Measurements from ENCODE around the gene RP2. TPM values are rescaled to one million over a fixed set of nuclear protein-coding genes. Genes with fewer than 3 reads are reported as not detected.

Gene RP2
- total RNA-seq, 4 donors from 2014 or later = 7.2 to 10.6 (median 9.4) TPM

- WGBS = 89% methylated on average over 2 of the region's 2 CpGs
- H3K27me3 ChIP-seq = no peaks in the 10 kb centered on the region
- H3K27ac ChIP-seq (replicated peaks in 1 of 4) = no peak overlapping the region
- H3K36me3 ChIP-seq = peaks cover 0 to 3% (median 0%) of the 10 kb centered on the region in 4 donors
- intact Hi-C loops (cut with DNase I) = no loop called here
- no peak overlapping the region for H3K4me3 ChIP-seq
- DNase-seq (ENCODE audit: extremely low spot score) = no peak
- H3K4me1 ChIP-seq = no peaks in the 10 kb centered on the region
- TF ChIP-seq, protein P1, sequence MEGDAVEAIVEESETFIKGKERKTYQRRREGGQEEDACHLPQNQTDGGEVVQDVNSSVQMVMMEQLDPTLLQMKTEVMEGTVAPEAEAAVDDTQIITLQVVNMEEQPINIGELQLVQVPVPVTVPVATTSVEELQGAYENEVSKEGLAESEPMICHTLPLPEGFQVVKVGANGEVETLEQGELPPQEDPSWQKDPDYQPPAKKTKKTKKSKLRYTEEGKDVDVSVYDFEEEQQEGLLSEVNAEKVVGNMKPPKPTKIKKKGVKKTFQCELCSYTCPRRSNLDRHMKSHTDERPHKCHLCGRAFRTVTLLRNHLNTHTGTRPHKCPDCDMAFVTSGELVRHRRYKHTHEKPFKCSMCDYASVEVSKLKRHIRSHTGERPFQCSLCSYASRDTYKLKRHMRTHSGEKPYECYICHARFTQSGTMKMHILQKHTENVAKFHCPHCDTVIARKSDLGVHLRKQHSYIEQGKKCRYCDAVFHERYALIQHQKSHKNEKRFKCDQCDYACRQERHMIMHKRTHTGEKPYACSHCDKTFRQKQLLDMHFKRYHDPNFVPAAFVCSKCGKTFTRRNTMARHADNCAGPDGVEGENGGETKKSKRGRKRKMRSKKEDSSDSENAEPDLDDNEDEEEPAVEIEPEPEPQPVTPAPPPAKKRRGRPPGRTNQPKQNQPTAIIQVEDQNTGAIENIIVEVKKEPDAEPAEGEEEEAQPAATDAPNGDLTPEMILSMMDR (IDR thresholded peaks at IDR 0.05) = no peak
- TF ChIP-seq POLR2AphosphoS5 (IDR thresholded peaks at IDR 0.05) (no peak), EP300 (IDR thresholded peaks at IDR 0.05) (no peak), POLR2A (IDR thresholded peaks at IDR 0.05; ENCODE audit: low read depth) (no peak)
- H3K9me3 ChIP-seq = peaks cover 0 to 10% (median 0%) of the 10 kb centered on the region in 4 donors
Observed at GRCh38 chrX:46864606-46865005, 27.8 kb downstream of the RP2 start.

DNA sequence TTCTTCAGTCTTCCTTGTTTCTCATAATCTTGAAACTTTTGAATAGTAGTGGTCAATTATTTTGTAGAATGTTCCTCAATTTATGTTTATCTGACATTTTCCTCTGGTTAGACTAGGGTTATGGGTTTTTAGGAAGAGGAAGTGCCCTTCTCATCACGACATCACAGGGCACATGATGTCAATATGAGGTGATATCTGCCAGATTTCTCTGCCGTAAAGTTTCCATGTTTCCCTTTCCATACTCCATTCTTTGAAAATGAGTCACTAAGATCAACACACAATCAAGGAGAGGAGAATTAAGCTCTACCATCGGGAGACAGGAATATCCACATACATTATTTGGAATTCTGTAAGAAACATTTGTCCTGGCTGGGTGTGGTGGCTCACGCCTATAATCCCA, 28.4 kb downstream of the RP2 start:
- DNase-seq (ENCODE audit: extremely low spot score) = no peak
- WGBS = 58% methylated on average over 4 of the region's 4 CpGs

DNA sequence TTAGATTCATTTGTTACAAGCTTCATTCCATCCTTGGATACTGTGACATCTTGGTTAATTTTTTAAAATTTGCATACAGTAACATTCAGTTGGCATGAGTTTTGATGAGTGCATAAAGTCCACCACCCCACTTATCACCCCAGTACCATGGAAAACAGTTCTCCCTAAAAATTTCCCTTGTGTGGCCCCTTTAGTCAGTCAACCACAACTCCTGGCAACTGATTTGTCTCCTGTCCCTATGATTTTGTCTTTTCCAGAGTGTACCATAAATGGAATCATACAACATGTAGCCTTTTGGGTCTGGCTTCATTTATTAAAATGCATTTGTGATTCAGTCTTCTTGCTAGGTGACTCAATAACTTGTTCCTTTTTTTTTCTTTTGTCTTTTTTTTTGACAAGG, 29.9 kb downstream of the RP2 start:
- TF ChIP-seq POLR2AphosphoS5 (IDR thresholded peaks at IDR 0.05) = no peak
- no peak for TF ChIP-seq POLR2A (IDR thresholded peaks at IDR 0.05; ENCODE audit: low read depth)
- TF ChIP-seq EP300 (IDR thresholded peaks at IDR 0.05) = no peak
- TF ChIP-seq, protein P1 (IDR thresholded peaks at IDR 0.05) = no peak
- Histone ChIP-seq H3K4me3 (no peak overlapping the region), H3K4me1 (no peaks in the 10 kb centered on the region), H3K27ac (replicated peaks in 1 of 4) (no peak overlapping the region), H3K36me3 (no peaks in the 10 kb centered on the region), H3K27me3 (no peaks in the 10 kb centered on the region), H3K9me3 (peaks cover 0 to 10% (median 0%) of the 10 kb centered on the region in 4 donors)
- intact Hi-C loops (cut with DNase I) = no loop called here
- no peak for DNase-seq (ENCODE audit: extremely low spot score)

More for the DNA sequence above, 28.4 kb downstream of the RP2 start:
- TF ChIP-seq POLR2A (IDR thresholded peaks at IDR 0.05; ENCODE audit: low read depth) (no peak), EP300 (IDR thresholded peaks at IDR 0.05) (no peak), POLR2AphosphoS5 (IDR thresholded peaks at IDR 0.05) (no peak)
- TF ChIP-seq, protein P1 (IDR thresholded peaks at IDR 0.05) = no peak
- Histone ChIP-seq H3K27me3 (no peaks in the 10 kb centered on the region), H3K4me1 (no peaks in the 10 kb centered on the region), H3K4me3 (no peak overlapping the region), H3K36me3 (peaks cover 0 to 3% (median 0%) of the 10 kb centered on the region in 4 donors), H3K9me3 (peaks cover 0 to 10% (median 0%) of the 10 kb centered on the region in 4 donors), H3K27ac (replicated peaks in 1 of 4) (no peak overlapping the region)
- intact Hi-C loops (cut with DNase I) = no loop called here

- TF ChIP-seq, protein P1 (IDR thresholded peaks at IDR 0.05) = no peak
- TF ChIP-seq POLR2AphosphoS5 (IDR thresholded peaks at IDR 0.05) = no peak
- TF ChIP-seq EP300 (IDR thresholded peaks at IDR 0.05) = no peak
- TF ChIP-seq POLR2A (IDR thresholded peaks at IDR 0.05; ENCODE audit: low read depth) = no peak
- no peaks in the 10 kb centered on the region for H3K27me3 ChIP-seq
- H3K9me3 ChIP-seq = no peaks in the 10 kb centered on the region
- intact Hi-C loops (cut with DNase I) = no loop called here
- H3K4me1 ChIP-seq = no peaks in the 10 kb centered on the region
- no peak overlapping the region for H3K27ac ChIP-seq (replicated peaks in 1 of 4)
- H3K36me3 ChIP-seq = no peaks in the 10 kb centered on the region
- no peak for DNase-seq (ENCODE audit: extremely low spot score)
- no peak overlapping the region for H3K4me3 ChIP-seq
- WGBS = 63% methylated on average over 2 of the region's 2 CpGs
Observed at GRCh38 chrX:46873746-46874145, 36.9 kb downstream of the RP2 start.

DNA sequence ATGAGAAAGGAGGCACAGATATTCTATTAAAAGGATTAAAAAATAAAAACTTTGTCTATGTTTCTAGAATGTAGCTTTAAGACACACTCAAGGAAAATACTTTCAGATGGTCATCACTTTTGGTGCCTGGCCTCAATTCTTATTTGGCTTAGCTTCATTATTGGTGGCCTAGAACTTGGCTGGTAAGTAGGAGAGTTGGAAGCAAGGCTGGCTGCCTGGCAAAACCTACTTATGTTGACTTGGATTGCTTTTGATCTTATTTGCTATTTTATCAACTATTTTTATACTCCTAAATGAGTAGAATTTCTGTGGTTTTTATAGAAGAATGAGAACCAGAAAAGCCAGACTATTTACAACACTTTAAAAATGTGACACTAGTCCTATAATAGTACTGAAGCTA, 40.1 kb downstream of the RP2 start:
- H3K27ac ChIP-seq (replicated peaks in 1 of 4) = no peak overlapping the region
- peaks cover 0 to 3% (median 0%) of the 10 kb centered on the region in 4 donors for H3K36me3 ChIP-seq
- intact Hi-C loops (cut with DNase I) = no loop called here
- no peak overlapping the region for H3K4me3 ChIP-seq
- no peaks in the 10 kb centered on the region for H3K9me3 ChIP-seq
- H3K27me3 ChIP-seq = no peaks in the 10 kb centered on the region
- no peak for TF ChIP-seq EP300 (IDR thresholded peaks at IDR 0.05)
- TF ChIP-seq, protein P1 (IDR thresholded peaks at IDR 0.05) = no peak
- TF ChIP-seq POLR2A (IDR thresholded peaks at IDR 0.05; ENCODE audit: low read depth) = no peak
- TF ChIP-seq POLR2AphosphoS5 (IDR thresholded peaks at IDR 0.05) = no peak
- H3K4me1 ChIP-seq = no peaks in the 10 kb centered on the region
- DNase-seq (ENCODE audit: extremely low spot score) = no peak

All from esophagus muscularis mucosa (tissue), 4 donors.